OCI-LY7 (cell line): ENCODE data around the gene TMC7.
"Not testable (repeated sequence)": the region's sequence is repeated elsewhere in the genome, so short reads cannot be mapped to it uniquely, and the experiment has no call there.

Experiments used
- CTCF ChIP-seq: fragments of 200-600 bp; sonication (generic); conservative IDR thresholded peaks from 2 replicates; pipeline ENCODE4 v1.5.1; 2014; ENCODE audit warnings: mild to moderate bottlenecking, antibody characterized with exemption, low read length, moderate library complexity, mixed read lengths
- EZH2phosphoT487 ChIP-seq: fragments of 200-600 bp; sonication (generic); IDR thresholded peaks from 2 replicates; pipeline ENCODE4 v1.6.1; 2018; ENCODE audit warnings: low read depth, borderline replicate concordance, mild to moderate bottlenecking, mixed run types, antibody characterized with exemption, low read length, moderate library complexity, mixed read lengths

DNA sequence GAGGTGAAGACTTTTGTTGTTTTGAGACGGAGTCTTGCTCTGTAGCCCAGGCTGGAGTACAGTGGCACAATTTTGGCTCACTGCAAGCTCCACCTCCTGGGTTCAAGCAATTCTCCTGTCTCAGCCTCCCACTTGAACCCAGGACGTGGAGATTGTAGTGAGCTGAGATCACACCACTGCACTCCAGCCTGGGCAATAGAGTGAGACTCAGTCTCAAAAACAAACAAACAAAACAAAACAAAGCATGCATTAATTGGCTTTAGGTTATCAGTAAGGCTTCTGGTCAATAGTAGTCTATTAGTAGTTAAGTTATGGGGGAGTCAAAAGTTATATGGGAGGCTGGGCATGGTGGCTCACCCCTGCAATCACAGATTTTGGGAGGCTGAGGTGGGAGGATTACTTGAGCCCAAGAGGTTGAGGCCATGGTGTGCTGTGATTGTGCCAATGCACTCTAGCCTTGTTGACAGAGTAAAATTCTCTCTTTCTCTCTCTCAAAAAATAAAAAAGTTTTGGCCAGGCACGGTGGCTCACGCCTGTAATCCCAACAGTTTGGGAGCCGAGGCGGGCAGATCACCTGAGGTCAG, 27.0 kb upstream of the TMC7 start:
- TF ChIP-seq CTCF, EZH2phosphoT487: not testable (repeated sequence)
